ENCODE results near the gene ATG3.
"Not testable (repeated sequence)": the region's sequence is repeated elsewhere in the genome, so short reads cannot be mapped to it uniquely, and the experiment has no call there.

ATG3 gene

GRCh38 chr3:112561734-112562529 lies at the start of gene ATG3, which contains the start of gene SLC35A5:
Gene ATG3 (minus strand): TSS chr3:112561962. CDS start chr3:112561528, 434 bp downstream.
Gene SLC35A5 (plus strand): TSS chr3:112562045. CDS start chr3:112563404, 1,359 bp downstream.
- peak; percentile 93 for DNase-seq (ENCODE audit: low spot score)

DNA sequence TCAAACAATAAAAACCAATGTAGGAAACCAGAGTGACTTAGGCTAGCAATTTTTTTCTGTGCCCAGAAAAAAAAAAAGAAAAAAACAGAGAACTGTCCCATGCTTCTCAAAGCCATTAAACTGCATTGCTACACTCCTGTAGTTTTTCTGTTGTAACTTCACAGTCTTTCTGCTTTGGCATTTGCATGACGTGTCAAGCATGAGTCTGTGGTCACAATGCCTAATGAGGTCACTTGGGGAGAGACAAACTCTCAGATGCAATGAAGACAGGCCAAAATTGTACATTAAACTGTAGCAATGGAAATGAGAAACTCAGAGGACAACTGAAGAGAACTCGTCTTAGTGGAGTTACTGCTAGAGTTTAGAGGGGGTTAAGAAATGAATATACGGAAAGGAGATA lies 48.4 kb upstream of the ATG3 start:
- DNase-seq (ENCODE audit: low spot score), result no peak

DNA sequence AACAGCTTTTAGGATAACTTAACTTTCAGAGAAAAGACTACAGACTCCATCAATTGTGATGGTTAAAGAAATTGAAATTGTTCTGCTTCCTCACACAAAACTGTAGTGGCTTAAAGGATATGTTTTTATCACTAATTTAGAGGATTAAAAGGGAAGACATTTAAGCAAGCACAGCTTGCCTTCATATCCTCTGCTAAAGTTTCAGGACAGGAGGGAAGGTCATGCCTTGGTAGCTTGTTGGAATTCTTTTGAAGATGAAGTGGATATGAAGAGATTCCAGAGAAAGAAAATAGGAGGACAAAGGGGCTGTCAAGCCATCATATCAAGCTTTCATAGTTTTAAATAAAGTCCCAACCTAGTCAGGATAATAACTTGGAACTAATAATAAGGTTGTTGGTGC lies 46.1 kb upstream of the ATG3 start:
- no peak for DNase-seq (ENCODE audit: low spot score)

DNA sequence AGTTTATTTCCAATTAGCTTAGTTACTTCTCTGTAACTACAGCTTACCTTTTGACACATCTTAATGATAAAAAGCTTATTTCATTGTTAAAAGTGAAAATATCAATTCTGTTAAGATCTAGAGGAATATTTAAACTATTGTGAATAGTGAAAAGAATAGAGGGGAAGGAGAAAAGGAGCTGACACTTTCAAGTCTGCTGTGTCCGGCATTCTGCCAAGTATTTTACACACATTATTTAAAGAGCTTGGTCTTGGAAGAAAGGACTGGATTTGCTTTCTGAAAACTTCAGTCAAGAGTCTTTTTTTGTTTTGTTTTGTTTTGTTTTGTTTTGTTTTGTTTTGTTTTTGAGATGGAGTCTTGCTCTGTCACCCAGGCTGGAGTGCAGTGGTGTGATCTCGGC lies 44.3 kb upstream of the ATG3 start:
- no peak for DNase-seq (ENCODE audit: low spot score)

- DNase-seq (ENCODE audit: low spot score), result no peak
Observed at GRCh38 chr3:112605285-112605684, 43.5 kb upstream of the ATG3 start.

DNA sequence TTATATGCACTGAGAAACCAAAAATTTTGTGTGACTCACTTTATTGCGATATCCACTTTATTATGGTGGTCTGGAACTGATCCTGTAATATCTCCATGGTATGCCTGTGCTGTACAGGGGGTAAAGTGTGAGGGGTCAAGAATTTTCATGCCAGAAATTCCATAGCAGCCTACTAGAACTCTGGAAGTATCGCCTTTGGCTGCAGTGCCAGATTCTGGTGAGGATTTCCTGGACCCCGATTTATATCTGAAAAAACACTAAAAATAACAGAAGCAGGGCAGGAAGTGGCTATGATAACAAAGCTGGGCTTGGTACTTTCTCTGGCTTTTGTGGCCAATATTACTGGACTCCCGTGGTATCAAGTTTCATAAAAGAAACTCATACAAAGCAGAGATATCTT lies 42.8 kb upstream of the ATG3 start:
- no peak for DNase-seq (ENCODE audit: low spot score)

- DNase-seq (ENCODE audit: low spot score), result no peak
Observed at GRCh38 chr3:112602217-112602838, 40.6 kb upstream of the ATG3 start.

GRCh38 chr3:112598731-112599130 lies 37.0 kb upstream of the ATG3 start:
- DNase-seq (ENCODE audit: low spot score), result no peak

GRCh38 chr3:112597945-112598344 lies 36.2 kb upstream of the ATG3 start:
- DNase-seq (ENCODE audit: low spot score), result no peak

DNA sequence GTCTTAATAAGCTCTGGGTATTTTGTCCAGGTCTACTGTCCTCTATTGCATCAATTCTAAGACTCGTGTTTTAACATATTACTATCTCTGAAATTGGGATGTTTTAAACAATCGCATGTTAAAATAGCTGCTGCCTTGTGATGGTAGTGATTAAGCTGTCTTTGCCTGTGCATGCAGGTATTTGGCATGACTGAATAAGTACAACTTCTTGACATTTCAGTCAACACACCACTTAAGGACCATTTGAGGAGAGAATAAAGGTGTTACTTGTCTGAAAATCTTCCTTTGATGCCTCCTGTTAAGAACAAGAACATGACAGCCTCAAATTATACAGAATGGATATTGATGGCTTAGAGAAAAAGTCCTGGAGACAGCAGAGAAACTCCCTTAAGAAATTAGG lies 33.1 kb upstream of the ATG3 start:
- DNase-seq (ENCODE audit: low spot score), result no peak

- DNase-seq (ENCODE audit: low spot score), result no peak
Observed at GRCh38 chr3:112593258-112593657, 31.5 kb upstream of the ATG3 start.

- DNase-seq (ENCODE audit: low spot score), result no peak
Observed at GRCh38 chr3:112587336-112587735, 25.6 kb upstream of the ATG3 start.

GRCh38 chr3:112585782-112586181 lies 24.0 kb upstream of the ATG3 start:
- no peak for DNase-seq (ENCODE audit: low spot score)

GRCh38 chr3:112583105-112583504 lies 21.3 kb upstream of the ATG3 start:
- no peak for DNase-seq (ENCODE audit: low spot score)

GRCh38 chr3:112582244-112582874 lies 20.6 kb upstream of the ATG3 start:
- peak; percentile 42 for DNase-seq (ENCODE audit: low spot score)

- no peak for DNase-seq (ENCODE audit: low spot score)
Observed at GRCh38 chr3:112579697-112580096, 17.9 kb upstream of the ATG3 start.

DNA sequence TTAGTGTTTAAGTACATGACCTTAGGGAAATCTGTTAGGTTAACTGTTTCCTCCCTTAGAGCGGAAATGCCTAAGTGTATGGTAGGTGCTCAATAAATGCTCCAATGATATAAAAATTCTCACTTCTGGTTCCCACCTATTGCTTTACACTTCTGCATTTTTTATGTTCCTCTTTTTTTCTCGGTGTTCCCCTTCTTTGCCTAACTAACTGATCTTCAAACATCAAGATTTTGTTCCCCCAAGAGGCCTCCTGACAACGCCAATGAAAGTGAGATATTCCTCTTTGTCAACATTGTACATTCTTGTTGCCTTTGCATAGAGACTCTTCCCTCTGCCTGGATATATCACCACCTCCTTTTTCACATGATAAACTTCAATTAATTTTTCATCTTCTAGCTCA lies 17.5 kb upstream of the ATG3 start:
- DNase-seq (ENCODE audit: low spot score), result no peak

DNA sequence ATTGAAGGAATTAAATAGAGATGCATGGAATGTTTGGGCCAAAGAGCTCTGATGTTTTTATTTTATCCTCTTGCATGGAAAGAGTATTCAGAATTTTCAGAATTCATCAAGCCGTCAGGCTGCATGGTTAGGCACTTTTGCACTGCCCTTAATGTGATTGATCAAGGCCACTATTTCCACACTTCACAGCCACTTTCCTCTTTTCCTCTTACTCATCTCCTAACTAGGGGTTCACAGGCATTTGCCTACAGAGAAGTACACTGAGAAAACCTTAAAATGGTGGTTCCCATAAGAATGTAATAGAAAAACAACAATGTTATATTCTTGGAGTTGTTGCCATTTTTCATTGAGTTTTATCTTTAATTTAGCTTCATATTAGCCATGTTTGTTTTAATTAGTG lies 10.9 kb upstream of the ATG3 start:
- no peak for DNase-seq (ENCODE audit: low spot score)

DNA sequence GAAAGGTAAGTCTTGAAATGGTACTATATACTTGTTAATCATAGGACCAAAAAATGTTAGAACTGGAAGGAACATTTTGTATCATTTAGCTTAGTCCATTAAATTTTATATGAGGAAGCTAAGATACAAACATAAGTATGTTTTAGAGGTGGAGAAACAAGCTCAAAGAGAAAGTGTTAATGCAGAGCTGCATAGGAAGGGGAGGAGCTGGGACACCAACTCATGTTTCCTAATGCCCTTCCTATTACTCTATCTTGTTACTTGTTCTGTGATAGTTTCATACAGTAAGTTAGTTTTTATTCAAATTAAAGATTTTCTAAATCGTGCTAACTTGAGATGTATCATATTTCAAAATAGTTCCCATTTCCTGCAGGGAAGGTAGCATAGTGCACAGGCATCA lies 7.5 kb upstream of the ATG3 start:
- DNase-seq (ENCODE audit: low spot score), result no peak

DNA sequence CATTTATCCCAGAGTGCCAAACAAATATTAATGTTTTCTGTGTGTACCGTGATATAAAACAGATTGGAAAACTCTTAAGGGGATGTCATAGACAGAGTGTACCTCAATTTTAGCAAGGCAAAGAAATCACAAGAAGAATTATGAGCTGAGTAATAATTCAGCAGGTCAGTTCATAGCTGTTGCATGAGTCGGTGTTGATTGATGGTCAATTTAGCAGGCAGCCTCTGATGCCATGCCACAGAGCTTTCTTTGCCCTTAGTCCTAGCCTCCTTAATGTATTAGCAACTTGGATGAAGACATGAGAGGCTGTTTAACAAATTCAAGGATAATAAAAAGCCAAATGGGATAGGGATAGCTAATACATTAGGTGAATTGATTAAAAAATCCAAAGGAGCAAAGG lies 6.9 kb upstream of the ATG3 start:
- no peak for DNase-seq (ENCODE audit: low spot score)

DNA sequence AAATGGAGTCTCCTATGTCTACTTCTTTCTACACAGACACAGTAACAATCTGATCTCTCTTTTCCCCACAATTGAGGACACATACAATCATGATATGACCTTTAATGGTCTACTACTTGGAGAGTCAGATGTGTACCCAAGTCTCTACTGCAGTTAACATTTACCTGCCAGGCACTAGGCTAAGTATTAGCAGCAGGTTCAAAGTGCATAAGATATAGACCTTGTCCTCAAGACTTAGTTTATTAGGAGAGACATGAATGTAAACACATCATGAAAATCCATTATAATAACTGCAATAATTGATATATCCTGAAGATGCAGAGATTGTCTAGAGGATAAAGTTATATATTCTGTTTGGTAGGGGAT lies 3.2 kb upstream of the ATG3 start:
- DNase-seq (ENCODE audit: low spot score), result no peak

GRCh38 chr3:112564247-112564939 lies 2.6 kb upstream of the ATG3 start:
- DNase-seq (ENCODE audit: low spot score), result not testable (repeated sequence)

DNA sequence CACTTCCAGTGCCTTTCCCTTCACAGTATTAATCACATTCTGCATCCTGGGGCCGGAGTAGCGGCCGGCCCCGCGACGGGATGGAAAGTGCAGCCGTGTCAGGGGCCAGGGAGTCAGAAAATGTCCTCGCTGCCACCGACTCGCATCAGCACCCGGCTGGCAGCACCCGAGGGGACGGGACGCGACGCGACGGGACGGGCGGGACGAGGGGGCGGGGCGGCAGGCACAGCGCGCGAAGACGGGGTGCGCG lies 353 bp downstream of the ATG3 start:
- DNase-seq (ENCODE audit: low spot score), result peak; percentile 85
